ENCODE results near the gene EFCAB8. TPM values are rescaled to one million over a fixed set of nuclear protein-coding genes. Genes with fewer than 3 reads are reported as not detected.
A peak's percentile ranks its signal among the peaks of the same experiment; 100 is the strongest.

Gene EFCAB8
- total RNA-seq, 1 donor from 2014 or later = 0.41 TPM

DNA sequence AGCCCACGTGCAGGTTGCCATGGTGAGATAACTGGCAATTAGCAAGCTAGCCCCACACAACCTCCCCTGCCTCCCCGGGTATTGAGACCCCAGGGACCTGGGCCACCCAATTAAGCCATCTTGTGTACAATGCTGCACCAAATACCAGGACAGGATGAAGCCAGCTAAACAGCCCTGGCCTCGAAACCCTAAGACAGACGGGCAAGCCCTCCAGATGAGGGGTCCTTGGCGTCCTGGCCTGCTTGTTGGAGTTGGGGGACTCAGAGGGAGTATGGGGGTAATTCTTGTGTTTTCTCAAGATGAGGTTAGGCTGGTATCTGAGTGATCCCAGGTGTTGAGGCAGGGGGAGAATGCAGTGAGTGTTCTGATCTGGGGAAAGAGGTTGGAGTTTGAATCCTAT lies 47.8 kb upstream of the EFCAB8 start:
- TF ChIP-seq, protein P1, sequence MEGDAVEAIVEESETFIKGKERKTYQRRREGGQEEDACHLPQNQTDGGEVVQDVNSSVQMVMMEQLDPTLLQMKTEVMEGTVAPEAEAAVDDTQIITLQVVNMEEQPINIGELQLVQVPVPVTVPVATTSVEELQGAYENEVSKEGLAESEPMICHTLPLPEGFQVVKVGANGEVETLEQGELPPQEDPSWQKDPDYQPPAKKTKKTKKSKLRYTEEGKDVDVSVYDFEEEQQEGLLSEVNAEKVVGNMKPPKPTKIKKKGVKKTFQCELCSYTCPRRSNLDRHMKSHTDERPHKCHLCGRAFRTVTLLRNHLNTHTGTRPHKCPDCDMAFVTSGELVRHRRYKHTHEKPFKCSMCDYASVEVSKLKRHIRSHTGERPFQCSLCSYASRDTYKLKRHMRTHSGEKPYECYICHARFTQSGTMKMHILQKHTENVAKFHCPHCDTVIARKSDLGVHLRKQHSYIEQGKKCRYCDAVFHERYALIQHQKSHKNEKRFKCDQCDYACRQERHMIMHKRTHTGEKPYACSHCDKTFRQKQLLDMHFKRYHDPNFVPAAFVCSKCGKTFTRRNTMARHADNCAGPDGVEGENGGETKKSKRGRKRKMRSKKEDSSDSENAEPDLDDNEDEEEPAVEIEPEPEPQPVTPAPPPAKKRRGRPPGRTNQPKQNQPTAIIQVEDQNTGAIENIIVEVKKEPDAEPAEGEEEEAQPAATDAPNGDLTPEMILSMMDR (IDR thresholded peaks at IDR 0.05; ENCODE audit: insufficient read depth, low read depth, low read length) = no peak
- no peak for TF ChIP-seq EZH2 (IDR thresholded peaks at IDR 0.05; ENCODE audit: insufficient read depth, low read length)
- Histone ChIP-seq H2AFZ (ENCODE audit: low read depth, low read length) (no peak overlapping the region), H3K27ac (ENCODE audit: low read depth, low read length) (no peak overlapping the region), H3K79me2 (ENCODE audit: insufficient read depth, low read length) (no peaks in the 10 kb centered on the region), H3K36me3 (ENCODE audit: insufficient read depth, low read length) (peaks cover 9% of the 10 kb centered on the region), H3K27me3 (ENCODE audit: insufficient read depth, low read length) (no peaks in the 10 kb centered on the region), H4K20me1 (ENCODE audit: insufficient read depth, low read length) (no peaks in the 10 kb centered on the region), H3K4me1 (ENCODE audit: insufficient read depth, low read length) (no peaks in the 10 kb centered on the region), H3K4me2 (ENCODE audit: low read length) (no peak overlapping the region), H3K9ac (ENCODE audit: low read length) (no peak overlapping the region), H3K4me3 (ENCODE audit: insufficient read depth, low read depth, low read length) (no peak overlapping the region), H3K9me3 (ENCODE audit: insufficient read depth, low read depth, low read length) (no peaks in the 10 kb centered on the region)
- DNase-seq (ENCODE audit: low read depth) (no peak), FAIRE-seq (no peak)
- Mint-ChIP-seq H3K4me1 (ENCODE audit: low read depth, unreplicated experiment) (peaks cover 8% of the 10 kb centered on the region), H3K4me3 (ENCODE audit: unreplicated experiment) (no peak overlapping the region), H3K27ac (ENCODE audit: unreplicated experiment) (no peak overlapping the region), H3K36me3 (ENCODE audit: low read depth, unreplicated experiment) (peaks cover 2% of the 10 kb centered on the region), H3K27me3 (ENCODE audit: low read depth, unreplicated experiment) (no peaks in the 10 kb centered on the region), H3K9me3 (ENCODE audit: unreplicated experiment) (no peaks in the 10 kb centered on the region)

DNA sequence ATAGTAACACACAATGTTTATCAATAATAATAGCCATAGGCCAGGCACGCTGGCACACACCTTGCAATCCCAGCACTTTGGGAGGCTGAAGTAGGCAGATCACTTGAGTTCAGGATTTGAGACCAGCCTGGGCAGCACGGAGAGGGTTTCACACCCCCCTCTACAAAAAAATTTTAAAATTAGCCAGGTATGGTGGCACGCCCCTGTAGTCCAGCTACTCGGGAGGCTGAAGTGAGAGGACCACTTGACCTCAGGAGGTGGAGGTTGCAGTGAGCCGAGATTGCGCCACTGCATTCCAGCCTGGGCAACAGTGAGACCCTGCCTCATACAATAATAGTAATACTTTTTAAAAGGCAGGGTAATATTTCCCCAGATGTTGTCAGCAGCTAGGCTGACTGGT lies 46.8 kb upstream of the EFCAB8 start:
- peaks cover 2% of the 10 kb centered on the region for H3K36me3 Mint-ChIP-seq (ENCODE audit: low read depth, unreplicated experiment)
- H3K4me3 Mint-ChIP-seq (ENCODE audit: unreplicated experiment) = no peak overlapping the region
- Histone ChIP-seq H3K4me2 (ENCODE audit: low read length) (no peak overlapping the region), H3K9me3 (ENCODE audit: insufficient read depth, low read depth, low read length) (no peaks in the 10 kb centered on the region), H3K36me3 (ENCODE audit: insufficient read depth, low read length) (peaks cover 9% of the 10 kb centered on the region), H2AFZ (ENCODE audit: low read depth, low read length) (no peak overlapping the region), H3K4me1 (ENCODE audit: insufficient read depth, low read length) (no peaks in the 10 kb centered on the region), H3K9ac (ENCODE audit: low read length) (no peak overlapping the region), H3K27ac (ENCODE audit: low read depth, low read length) (no peak overlapping the region), H3K79me2 (ENCODE audit: insufficient read depth, low read length) (no peaks in the 10 kb centered on the region), H3K27me3 (ENCODE audit: insufficient read depth, low read length) (no peaks in the 10 kb centered on the region), H3K4me3 (ENCODE audit: insufficient read depth, low read depth, low read length) (no peak overlapping the region), H4K20me1 (ENCODE audit: insufficient read depth, low read length) (no peaks in the 10 kb centered on the region)
- FAIRE-seq (no peak), DNase-seq (ENCODE audit: low read depth) (no peak)
- TF ChIP-seq, protein P1 (IDR thresholded peaks at IDR 0.05; ENCODE audit: insufficient read depth, low read depth, low read length) = no peak
- H3K27me3 Mint-ChIP-seq (ENCODE audit: low read depth, unreplicated experiment) = no peaks in the 10 kb centered on the region
- H3K27ac Mint-ChIP-seq (ENCODE audit: unreplicated experiment) = no peak overlapping the region
- H3K4me1 Mint-ChIP-seq (ENCODE audit: low read depth, unreplicated experiment) = peaks cover 8% of the 10 kb centered on the region
- H3K9me3 Mint-ChIP-seq (ENCODE audit: unreplicated experiment) = no peaks in the 10 kb centered on the region

DNA sequence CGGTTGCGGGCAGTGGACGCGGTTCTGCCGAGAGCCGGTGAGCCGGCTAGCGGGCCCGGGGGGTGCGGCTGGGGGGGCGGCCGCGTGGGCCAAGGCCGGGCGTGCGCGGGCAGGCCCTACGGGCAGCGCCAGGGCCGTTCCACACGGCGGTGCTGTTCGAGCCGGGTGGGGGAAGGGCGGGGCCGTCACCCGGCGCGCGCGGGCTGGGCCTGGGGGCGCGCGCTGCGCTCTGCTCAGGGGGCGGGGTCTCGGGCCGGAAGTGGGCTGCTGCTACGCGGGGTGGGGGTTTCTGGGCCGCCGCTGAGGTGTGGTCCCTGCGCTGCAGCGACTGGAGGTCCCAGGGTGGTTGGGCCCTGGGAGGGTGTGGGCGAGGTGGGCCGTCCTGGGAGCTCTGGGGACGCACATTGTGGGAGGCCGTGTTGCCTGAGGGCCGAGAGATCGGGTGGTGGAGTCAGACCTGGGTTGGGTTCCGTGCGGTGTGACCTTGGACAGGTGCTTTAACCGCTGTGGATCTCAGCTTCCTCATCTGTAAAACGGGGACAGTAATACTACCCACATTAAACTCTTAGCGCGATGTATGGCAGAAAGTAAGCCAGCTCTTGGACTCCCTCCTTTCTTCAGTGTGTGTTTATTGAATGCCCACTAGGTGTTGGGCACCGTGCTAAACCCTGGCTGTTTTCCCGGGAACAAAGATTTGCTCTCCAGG lies 38.6 kb upstream of the EFCAB8 start:
- H3K4me3 ChIP-seq (ENCODE audit: insufficient read depth, low read depth, low read length) = peak overlapping the region; percentile 91
- peaks cover 38% of the 10 kb centered on the region for H3K4me1 ChIP-seq (ENCODE audit: insufficient read depth, low read length)
- Mint-ChIP-seq H3K27ac (ENCODE audit: unreplicated experiment) (peak overlapping the region; percentile 87), H3K4me1 (ENCODE audit: low read depth, unreplicated experiment) (peaks cover 33% of the 10 kb centered on the region), H3K36me3 (ENCODE audit: low read depth, unreplicated experiment) (no peaks in the 10 kb centered on the region), H3K9me3 (ENCODE audit: unreplicated experiment) (no peaks in the 10 kb centered on the region), H3K27me3 (ENCODE audit: low read depth, unreplicated experiment) (no peaks in the 10 kb centered on the region), H3K4me3 (ENCODE audit: unreplicated experiment) (peak overlapping the region; percentile 91)
- H4K20me1 ChIP-seq (ENCODE audit: insufficient read depth, low read length) = peaks cover 51% of the 10 kb centered on the region
- H3K9me3 ChIP-seq (ENCODE audit: insufficient read depth, low read depth, low read length) = no peaks in the 10 kb centered on the region
- no peaks in the 10 kb centered on the region for H3K36me3 ChIP-seq (ENCODE audit: insufficient read depth, low read length)
- FAIRE-seq (no peak), DNase-seq (ENCODE audit: low read depth) (peak; percentile 25)
- TF ChIP-seq, protein P1 (IDR thresholded peaks at IDR 0.05; ENCODE audit: insufficient read depth, low read depth, low read length) = peak; percentile 5
- TF ChIP-seq EZH2 (IDR thresholded peaks at IDR 0.05; ENCODE audit: insufficient read depth, low read length) = no peak
- peak overlapping the region; percentile 97 for H3K4me2 ChIP-seq (ENCODE audit: low read length)
- H2AFZ ChIP-seq (ENCODE audit: low read depth, low read length) = peak overlapping the region; percentile 67
- H3K27me3 ChIP-seq (ENCODE audit: insufficient read depth, low read length) = no peaks in the 10 kb centered on the region
- peaks cover 53% of the 10 kb centered on the region for H3K79me2 ChIP-seq (ENCODE audit: insufficient read depth, low read length)
- peak overlapping the region; percentile 95 for H3K9ac ChIP-seq (ENCODE audit: low read length)
- peak overlapping the region; percentile 89 for H3K27ac ChIP-seq (ENCODE audit: low read depth, low read length)

Data from astrocyte (in vitro differentiated cells and primary cell).